GM12878 (cell line): ENCODE measurements around the gene ISOC2. TPM values are rescaled to one million over a fixed set of nuclear protein-coding genes. Genes with fewer than 3 reads are reported as not detected.
A peak's percentile ranks its signal among the peaks of the same experiment; 100 is the strongest.

ENCODE experiments used
- BRCA1 ChIP-seq: IDR thresholded peaks from 2 replicates; pipeline ENCODE4 v1.6.1; 2011; ENCODE audit warnings: low read depth, low read length, improper control_type of control experiment
- CEBPZ ChIP-seq: fragments of 150-350 bp; IDR thresholded peaks from 2 replicates; pipeline ENCODE4 v1.6.1; 2016; ENCODE audit warnings: low read depth, low read length
- CTCF ChIP-seq, 3 experiments: IDR thresholded peaks in 2 of 3; conservative IDR thresholded peaks in 1 of 3; 2 replicates each; pipeline ENCODE4 v1.5.1; 2011; ENCODE audit warnings: low read depth in 3 of 3, low read length in 3 of 3, mild to moderate bottlenecking in 3 of 3, control low read depth in 2 of 3, moderate library complexity in 2 of 3, inconsistent platforms in 1 of 3, mixed read lengths in 1 of 3; ENCODE audit not compliant: control insufficient read depth in 2 of 3, insufficient read depth in 1 of 3; ENCODE audit errors: extremely low read depth in 1 of 3
- ESRRA ChIP-seq: IDR thresholded peaks from 2 replicates; pipeline ENCODE4 v1.6.1; 2012; ENCODE audit warnings: mild to moderate bottlenecking, low read length, improper control_type of control experiment
- FOXK2 ChIP-seq: fragments of 450-650 bp; IDR thresholded peaks from 2 replicates; pipeline ENCODE4 v1.6.1; 2017; ENCODE audit warnings: mild to moderate bottlenecking, moderate library complexity
- HCFC1 ChIP-seq: fragments of 150-350 bp; IDR thresholded peaks from 2 replicates; pipeline ENCODE4 v1.6.1; 2014; ENCODE audit warnings: low read length
- HDGF ChIP-seq: fragments of 450-650 bp; IDR thresholded peaks from 2 replicates; pipeline ENCODE4 v1.6.1; 2016; ENCODE audit warnings: antibody characterized with exemption
- KAT2A ChIP-seq: conservative IDR thresholded peaks from 2 replicates; pipeline ENCODE4 v1.6.1; 2011; ENCODE audit warnings: low read depth, low read length; ENCODE audit not compliant: control insufficient read depth
- KLF5 ChIP-seq: fragments of 450-650 bp; IDR thresholded peaks from 2 replicates; pipeline ENCODE4 v1.6.1; 2014; ENCODE audit warnings: mild to moderate bottlenecking; ENCODE audit not compliant: partially characterized antibody
- NFXL1 ChIP-seq: fragments of 450-650 bp; IDR thresholded peaks from 2 replicates; pipeline ENCODE4 v1.6.1; 2017; ENCODE audit warnings: antibody characterized with exemption, mild to moderate bottlenecking, borderline replicate concordance
- PML ChIP-seq: IDR thresholded peaks from 2 replicates; pipeline ENCODE4 v1.6.1; 2012; ENCODE audit warnings: low read length, inconsistent platforms
- POU2F2 ChIP-seq: IDR thresholded peaks from 3 replicates; pipeline ENCODE4 v1.6.1; 2011; ENCODE audit warnings: low read depth, mild to moderate bottlenecking, low read length, borderline replicate concordance
- SMAD5 ChIP-seq: IDR thresholded peaks from 2 replicates; pipeline ENCODE4 v1.6.1; 2016; ENCODE audit warnings: antibody characterized with exemption, low read depth
- SP1 ChIP-seq: IDR thresholded peaks from one replicate; pipeline ENCODE4 v1.6.1; 2011; ENCODE audit warnings: low read depth, low read length
- STAT1 ChIP-seq: fragments of 450-650 bp; conservative IDR thresholded peaks from 2 replicates; pipeline ENCODE4 v1.6.1; 2014; ENCODE audit warnings: antibody characterized with exemption, mild to moderate bottlenecking
- TARDBP ChIP-seq: IDR thresholded peaks from 2 replicates; pipeline ENCODE4 v1.6.1; 2016; ENCODE audit warnings: borderline replicate concordance
- USF1 ChIP-seq: IDR thresholded peaks from 2 replicates; pipeline ENCODE4 v1.6.1; 2011; ENCODE audit warnings: borderline replicate concordance, low read depth, mild to moderate bottlenecking, moderate library complexity, mixed read lengths, low read length; ENCODE audit not compliant: insufficient read depth; ENCODE audit errors: extremely low read length
- ZBTB11 ChIP-seq: fragments of 450-650 bp; formaldehyde crosslinking; IDR thresholded peaks from 2 replicates; pipeline ENCODE4 v1.5.0; 2022; ENCODE audit warnings: mild to moderate bottlenecking, missing genetic modification characterization
- ZNF207 ChIP-seq: fragments of 450-650 bp; IDR thresholded peaks from 2 replicates; pipeline ENCODE4 v1.6.1; 2014; ENCODE audit warnings: antibody characterized with exemption, mild to moderate bottlenecking, borderline replicate concordance
- ZNF217 ChIP-seq: fragments of 450-650 bp; IDR thresholded peaks from 2 replicates; pipeline ENCODE4 v1.6.1; 2017; ENCODE audit warnings: antibody characterized with exemption, mild to moderate bottlenecking
- ZNF384 ChIP-seq: IDR thresholded peaks from 2 replicates; pipeline ENCODE4 v1.6.1; 2012; ENCODE audit warnings: low read depth, mild to moderate bottlenecking, low read length, improper control_type of control experiment, borderline replicate concordance
- polyA plus RNA-seq, 11 experiments: library from polyadenylated mRNA; depleted of rRNA in 4 of 11; unstranded in 6 of 11; stranded (reverse) in 5 of 11; fragments of >200 nt; fragmentation: Nextera tagmentation in 4 of 11; fragmentation: Illumina TruSeq in 1 of 11; extraction: Ambion mirVana in 4 of 11; extraction: Trizol in 1 of 11; gene quantifications; 1 replicate in 1 of 11; 2 replicates in 10 of 11; pipeline versions ENCODE4 v1.2.1 to v1.2.3, GENCODE V29; 2011 to 2016; ENCODE audit warnings: inconsistent platforms in 2 of 11, missing spikeins in 2 of 11, low read depth in 1 of 11
- total RNA-seq, 4 experiments: library from RNA; depleted of rRNA in 3 of 4; stranded (reverse); fragments of >200 nt in 3 of 4; fragmentation: Illumina TruSeq in 1 of 4; extraction: Trizol in 1 of 4; gene quantifications; 2 replicates each; pipeline versions ENCODE4 v1.2.1 to v1.2.3, GENCODE V29; 2013 to 2021

ISOC2 gene
- total and polyA plus RNA-seq, 10 of the 15 experiments (the other 5 are each of a cell fraction or from before 2014, with no cell fraction given), result 0.72 to 238 (median 56.9) TPM

GRCh38 chr19:55503502-55504251 lies 42.2 kb upstream of the ISOC2 start (continued):
- TF ChIP-seq ZBTB11, result no peak
- no peak for TF ChIP-seq KLF5
- no peak for TF ChIP-seq FOXK2
- peak; percentile 71 for TF ChIP-seq SP1
- peak; percentile 50; the same call in 1 of the 2 replicates for TF ChIP-seq BRCA1
- TF ChIP-seq TARDBP, result no peak; the same call in 1 of the 2 replicates
- TF ChIP-seq ESRRA, result no peak
- TF ChIP-seq ZNF384, result peak; percentile 86
- no peak for TF ChIP-seq SMAD5
- no peak for TF ChIP-seq HDGF
- no peak for TF ChIP-seq NFXL1
- TF ChIP-seq STAT1, result no peak
- TF ChIP-seq PML, result no peak
- peak; percentile 75 for TF ChIP-seq USF1
- no peak for TF ChIP-seq CEBPZ
- TF ChIP-seq CTCF (IDR thresholded peaks at IDR 0.05 in 2 of 3, conservative IDR thresholded peaks at IDR 0.05 in 1 of 3; ENCODE audit: control insufficient read depth in 2 of 3, extremely low read depth in 1 of 3, insufficient read depth in 1 of 3, low read depth in 3 of 3, low read length in 3 of 3), result peak; percentile 94 to 99 (median 95)
- TF ChIP-seq POU2F2, result 0 out of 3 replicates have a peak, but pooled peaks have one; percentile 33
- no peak for TF ChIP-seq KAT2A
- TF ChIP-seq HCFC1, result peak; percentile 18; the same call in 1 of the 2 replicates
- no peak for TF ChIP-seq ZNF207
- TF ChIP-seq ZNF217, result no peak
